HG02571 (cell line): ENCODE data around the gene FPR3.
"Not testable (repeated sequence)": the region's sequence is repeated elsewhere in the genome, so short reads cannot be mapped to it uniquely, and the experiment has no call there.

Experiments
- ATAC-seq: cut with Tn5 transposase; IDR thresholded peaks from one replicate; pipeline ENCODE4 v1.9.1; 2021; ENCODE audit warnings: mild to moderate bottlenecking, moderate library complexity; ENCODE audit not compliant: unreplicated experiment

FPR3 gene

GRCh38 chr19:51783372-51783771 lies 11.6 kb upstream of the FPR3 start:
- ATAC-seq = no peak

GRCh38 chr19:51784109-51784785 lies 10.7 kb upstream of the FPR3 start:
- ATAC-seq = no peak

GRCh38 chr19:51784922-51785690 lies 9.9 kb upstream of the FPR3 start:
- no peak for ATAC-seq

GRCh38 chr19:51786646-51787494 lies 8.1 kb upstream of the FPR3 start:
- ATAC-seq = no peak

GRCh38 chr19:51788029-51788428 lies 6.9 kb upstream of the FPR3 start:
- ATAC-seq = no peak

GRCh38 chr19:51789061-51789795 lies 5.7 kb upstream of the FPR3 start:
- no peak for ATAC-seq

- ATAC-seq = no peak
Observed at GRCh38 chr19:51792932-51793331, 2.0 kb upstream of the FPR3 start.

- no peak for ATAC-seq
Observed at GRCh38 chr19:51793994-51794393, 963 bp upstream of the FPR3 start.

- no peak for ATAC-seq
Observed at GRCh38 chr19:51796195-51796679, 1.3 kb downstream of the FPR3 start.

GRCh38 chr19:51797480-51797879 lies 2.5 kb downstream of the FPR3 start:
- no peak for ATAC-seq

- no peak for ATAC-seq
Observed at GRCh38 chr19:51798062-51798461, 3.1 kb downstream of the FPR3 start.

- ATAC-seq = no peak
Observed at GRCh38 chr19:51799034-51799773, 4.2 kb downstream of the FPR3 start.

- no peak for ATAC-seq
Observed at GRCh38 chr19:51799774-51800472, 5.0 kb downstream of the FPR3 start.

GRCh38 chr19:51800473-51801244 lies 5.7 kb downstream of the FPR3 start:
- ATAC-seq = no peak

- ATAC-seq = no peak
Observed at GRCh38 chr19:51802775-51803174, 7.8 kb downstream of the FPR3 start.

GRCh38 chr19:51803519-51803918 lies 8.6 kb downstream of the FPR3 start:
- no peak for ATAC-seq

GRCh38 chr19:51803967-51804366 lies 9.0 kb downstream of the FPR3 start:
- no peak for ATAC-seq

GRCh38 chr19:51804789-51805188 lies 9.8 kb downstream of the FPR3 start:
- ATAC-seq = not testable (repeated sequence)

- not testable (repeated sequence) for ATAC-seq
Observed at GRCh38 chr19:51805396-51805795, 10.4 kb downstream of the FPR3 start.
